HL-60 (cell line): ENCODE measurements around the gene AGER.

Experiments
- GABPA ChIP-seq: IDR thresholded peaks from 2 replicates; pipeline ENCODE4 v1.6.1; 2012; ENCODE audit warnings: low read depth
- POLR2AphosphoS5 ChIP-seq: IDR thresholded peaks from 2 replicates; pipeline ENCODE4 v1.6.1; 2012; ENCODE audit warnings: low read depth
- SPI1 ChIP-seq: IDR thresholded peaks from 2 replicates; pipeline ENCODE4 v1.6.1; 2012; ENCODE audit warnings: low read depth, mild to moderate bottlenecking, borderline replicate concordance
- TF ChIP-seq, protein P1 (sequence below): IDR thresholded peaks from one replicate; pipeline ENCODE4 v1.5.1; 2011; ENCODE audit warnings: low read length, control low read depth, inconsistent platforms; ENCODE audit not compliant: insufficient read depth

DNA sequence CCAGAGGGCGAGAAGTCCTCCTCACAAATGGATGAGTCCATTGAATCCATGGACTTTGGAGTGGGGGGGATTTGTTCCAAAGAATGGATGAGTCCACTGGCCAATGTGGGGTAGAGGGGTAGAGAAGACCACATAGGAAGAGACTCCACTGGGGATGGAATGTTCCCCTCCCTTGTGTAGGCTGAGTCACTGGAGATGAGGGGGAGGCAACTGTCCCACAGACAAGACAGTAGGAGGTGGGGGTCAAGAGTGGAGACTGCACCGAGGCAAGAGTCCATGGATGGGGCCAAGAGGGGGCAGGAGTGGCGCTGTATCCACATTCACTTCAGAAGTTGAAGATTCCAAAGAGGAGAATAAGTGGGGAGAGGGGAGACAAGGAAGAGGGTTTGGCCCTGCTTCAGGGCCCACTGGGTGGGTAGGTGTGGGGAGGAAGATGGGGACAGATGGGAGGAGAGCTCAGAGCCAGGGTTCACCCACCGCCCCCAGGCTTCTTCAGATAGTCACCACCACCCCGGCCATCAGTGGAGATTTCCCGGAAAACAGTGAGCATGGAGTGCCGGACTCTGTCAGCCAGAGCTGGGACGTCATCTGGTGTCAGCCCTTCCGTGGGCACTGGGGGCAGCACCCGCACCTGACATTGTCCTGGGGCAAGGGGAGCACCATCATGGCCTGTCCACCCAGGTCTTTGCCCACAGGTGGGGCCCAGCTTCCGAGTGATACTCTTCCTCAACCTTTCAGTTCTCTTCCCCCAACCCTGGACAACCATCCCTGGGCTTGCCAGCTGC, 15.1 kb downstream of the AGER start:
- TF ChIP-seq, protein P1, sequence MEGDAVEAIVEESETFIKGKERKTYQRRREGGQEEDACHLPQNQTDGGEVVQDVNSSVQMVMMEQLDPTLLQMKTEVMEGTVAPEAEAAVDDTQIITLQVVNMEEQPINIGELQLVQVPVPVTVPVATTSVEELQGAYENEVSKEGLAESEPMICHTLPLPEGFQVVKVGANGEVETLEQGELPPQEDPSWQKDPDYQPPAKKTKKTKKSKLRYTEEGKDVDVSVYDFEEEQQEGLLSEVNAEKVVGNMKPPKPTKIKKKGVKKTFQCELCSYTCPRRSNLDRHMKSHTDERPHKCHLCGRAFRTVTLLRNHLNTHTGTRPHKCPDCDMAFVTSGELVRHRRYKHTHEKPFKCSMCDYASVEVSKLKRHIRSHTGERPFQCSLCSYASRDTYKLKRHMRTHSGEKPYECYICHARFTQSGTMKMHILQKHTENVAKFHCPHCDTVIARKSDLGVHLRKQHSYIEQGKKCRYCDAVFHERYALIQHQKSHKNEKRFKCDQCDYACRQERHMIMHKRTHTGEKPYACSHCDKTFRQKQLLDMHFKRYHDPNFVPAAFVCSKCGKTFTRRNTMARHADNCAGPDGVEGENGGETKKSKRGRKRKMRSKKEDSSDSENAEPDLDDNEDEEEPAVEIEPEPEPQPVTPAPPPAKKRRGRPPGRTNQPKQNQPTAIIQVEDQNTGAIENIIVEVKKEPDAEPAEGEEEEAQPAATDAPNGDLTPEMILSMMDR, result no peak
- no peak for TF ChIP-seq SPI1
- no peak for TF ChIP-seq POLR2AphosphoS5
- no peak for TF ChIP-seq GABPA
